ENCODE measurements around the gene PTGS2. TPM values are rescaled to one million over a fixed set of nuclear protein-coding genes. Genes with fewer than 3 reads are reported as not detected.

Gene PTGS2
- total and polyA plus RNA-seq, 10 of the 15 experiments (the other 5 are each of a cell fraction or from before 2014, with no cell fraction given), result 0.04 to 0.12 (median 0.08) TPM; not detected in 4

DNA sequence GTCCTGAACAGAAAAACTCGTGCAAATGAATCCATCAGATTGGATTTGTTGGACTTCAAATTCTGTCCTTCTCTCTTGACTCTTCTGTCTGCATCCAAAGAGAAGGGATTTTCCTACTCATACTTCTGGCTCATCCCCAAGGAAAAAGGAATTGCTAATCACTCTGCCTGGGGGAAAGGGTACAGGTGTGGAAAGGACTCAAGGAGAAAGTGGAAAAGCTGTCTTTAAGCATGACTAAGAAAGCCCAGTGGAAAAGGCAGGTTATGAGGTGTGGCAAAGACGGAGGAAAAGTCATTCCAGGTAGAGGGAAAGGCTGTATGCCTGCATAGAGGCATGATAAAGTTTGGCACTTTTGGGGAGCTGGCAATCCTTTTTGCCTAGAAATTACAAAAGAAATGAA lies 43.4 kb downstream of the PTGS2 start (continued):
- TF ChIP-seq E2F8 (IDR thresholded peaks at IDR 0.05; ENCODE audit: low read depth, partially characterized antibody) (no peak), RELA (IDR thresholded peaks at IDR 0.05; ENCODE audit: borderline replicate concordance, partially characterized antibody) (no peak), SREBF2 (IDR thresholded peaks at IDR 0.05; ENCODE audit: low read length) (no peak), RCOR1 (conservative IDR thresholded peaks at IDR 0.05; ENCODE audit: low read depth, low read length) (no peak), POU2F2 (IDR thresholded peaks at IDR 0.05; ENCODE audit: borderline replicate concordance, low read depth, low read length) (no peak), ZNF207 (IDR thresholded peaks at IDR 0.05; ENCODE audit: borderline replicate concordance) (no peak)

DNA sequence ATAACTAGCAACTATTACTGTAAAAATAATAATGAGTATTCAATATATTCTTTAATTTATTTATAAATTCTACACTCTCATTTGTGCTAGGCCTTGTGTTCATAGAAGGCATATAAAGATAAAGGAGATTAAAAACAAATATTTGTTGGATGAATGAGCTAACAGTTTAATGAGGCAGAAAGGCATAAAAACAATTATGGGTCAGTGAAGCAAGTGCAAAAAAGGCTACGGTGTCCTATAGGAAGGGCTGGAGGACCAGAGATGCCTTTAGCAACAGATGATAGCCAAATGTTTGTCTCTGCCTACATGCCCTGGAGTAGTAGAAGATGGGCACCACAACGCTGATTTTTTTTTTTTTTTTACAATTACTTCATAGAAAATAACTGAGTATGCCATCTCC lies 45.7 kb downstream of the PTGS2 start:
- CTCF ChIA-PET, result no interaction called here
- Histone ChIP-seq H3K4me2 (ENCODE audit: control insufficient read depth, insufficient read depth) (no peak overlapping the region), H3K36me3 (ENCODE audit: control insufficient read depth in 2 of 2, insufficient read depth in 2 of 2, low read length in 1 of 2) (no peaks in the 10 kb centered on the region), H3K27ac (ENCODE audit: control insufficient read depth, insufficient read depth) (no peak overlapping the region), H3K4me1 (ENCODE audit: control insufficient read depth, insufficient read depth, low read length) (no peaks in the 10 kb centered on the region), H3K9ac (ENCODE audit: control insufficient read depth, insufficient read depth, low read length) (no peak overlapping the region), H3K9me3 (replicated peaks; ENCODE audit: control insufficient read depth, insufficient read depth, low read length) (no peaks in the 10 kb centered on the region), H3K27me3 (replicated peaks in 1 of 2; ENCODE audit: control insufficient read depth in 2 of 2, insufficient read depth in 2 of 2, low read length in 1 of 2) (peaks cover 0 to 1% of the 10 kb centered on the region in 2 experiments; a peak in 1 of 4 replicates), H3K4me3 (no peak overlapping the region), H2AFZ (ENCODE audit: control insufficient read depth, low read depth, low read length) (no peak overlapping the region), H3K79me2 (ENCODE audit: control insufficient read depth, insufficient read depth, low read length) (no peaks in the 10 kb centered on the region), H4K20me1 (ENCODE audit: control insufficient read depth, insufficient read depth) (no peaks in the 10 kb centered on the region)
- WGBS (ENCODE audit: insufficient coverage, insufficient replicate concordance, low lambda C conversion rate, missing lambda C conversion rate), result 15% methylated on average over 2 of the region's 2 CpGs
- no peak for FAIRE-seq
- no TSS peak for BruUV-seq (replicated peaks)
- RAD21 ChIA-PET (ENCODE audit: unreplicated experiment), result no interaction called here
- no peak for ATAC-seq
- in situ Hi-C loops (cut with MboI) (no loop called here), intact Hi-C loops (cut with micrococcal nuclease; ENCODE audit: unreplicated experiment) (no loop called here)
- DNase-seq (ENCODE audit: low read depth, low spot score), result no peak
- POLR2A ChIA-PET, result interaction anchor here (0.5 to 1.0 kb wide), 2 partner anchors 10 to 21 kb away, joined by 5 to 11 read pairs; no protein-coding TSS in a partner anchor
- SMC1A ChIA-PET (ENCODE audit: uncharacterized antibody, unreplicated experiment), result no interaction called here
- TF ChIP-seq JUND (IDR thresholded peaks at IDR 0.05; ENCODE audit: low read depth, low read length) (no peak), HCFC1 (IDR thresholded peaks at IDR 0.05; ENCODE audit: low read length) (no peak), STAT1 (conservative IDR thresholded peaks at IDR 0.05) (no peak), TCF12 (IDR thresholded peaks at IDR 0.05; ENCODE audit: low read depth, low read length) (no peak)
- TF ChIP-seq, protein P1, sequence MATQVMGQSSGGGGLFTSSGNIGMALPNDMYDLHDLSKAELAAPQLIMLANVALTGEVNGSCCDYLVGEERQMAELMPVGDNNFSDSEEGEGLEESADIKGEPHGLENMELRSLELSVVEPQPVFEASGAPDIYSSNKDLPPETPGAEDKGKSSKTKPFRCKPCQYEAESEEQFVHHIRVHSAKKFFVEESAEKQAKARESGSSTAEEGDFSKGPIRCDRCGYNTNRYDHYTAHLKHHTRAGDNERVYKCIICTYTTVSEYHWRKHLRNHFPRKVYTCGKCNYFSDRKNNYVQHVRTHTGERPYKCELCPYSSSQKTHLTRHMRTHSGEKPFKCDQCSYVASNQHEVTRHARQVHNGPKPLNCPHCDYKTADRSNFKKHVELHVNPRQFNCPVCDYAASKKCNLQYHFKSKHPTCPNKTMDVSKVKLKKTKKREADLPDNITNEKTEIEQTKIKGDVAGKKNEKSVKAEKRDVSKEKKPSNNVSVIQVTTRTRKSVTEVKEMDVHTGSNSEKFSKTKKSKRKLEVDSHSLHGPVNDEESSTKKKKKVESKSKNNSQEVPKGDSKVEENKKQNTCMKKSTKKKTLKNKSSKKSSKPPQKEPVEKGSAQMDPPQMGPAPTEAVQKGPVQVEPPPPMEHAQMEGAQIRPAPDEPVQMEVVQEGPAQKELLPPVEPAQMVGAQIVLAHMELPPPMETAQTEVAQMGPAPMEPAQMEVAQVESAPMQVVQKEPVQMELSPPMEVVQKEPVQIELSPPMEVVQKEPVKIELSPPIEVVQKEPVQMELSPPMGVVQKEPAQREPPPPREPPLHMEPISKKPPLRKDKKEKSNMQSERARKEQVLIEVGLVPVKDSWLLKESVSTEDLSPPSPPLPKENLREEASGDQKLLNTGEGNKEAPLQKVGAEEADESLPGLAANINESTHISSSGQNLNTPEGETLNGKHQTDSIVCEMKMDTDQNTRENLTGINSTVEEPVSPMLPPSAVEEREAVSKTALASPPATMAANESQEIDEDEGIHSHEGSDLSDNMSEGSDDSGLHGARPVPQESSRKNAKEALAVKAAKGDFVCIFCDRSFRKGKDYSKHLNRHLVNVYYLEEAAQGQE (IDR thresholded peaks at IDR 0.05; ENCODE audit: low read depth, low read length), result no peak
- TF ChIP-seq, protein P2, sequence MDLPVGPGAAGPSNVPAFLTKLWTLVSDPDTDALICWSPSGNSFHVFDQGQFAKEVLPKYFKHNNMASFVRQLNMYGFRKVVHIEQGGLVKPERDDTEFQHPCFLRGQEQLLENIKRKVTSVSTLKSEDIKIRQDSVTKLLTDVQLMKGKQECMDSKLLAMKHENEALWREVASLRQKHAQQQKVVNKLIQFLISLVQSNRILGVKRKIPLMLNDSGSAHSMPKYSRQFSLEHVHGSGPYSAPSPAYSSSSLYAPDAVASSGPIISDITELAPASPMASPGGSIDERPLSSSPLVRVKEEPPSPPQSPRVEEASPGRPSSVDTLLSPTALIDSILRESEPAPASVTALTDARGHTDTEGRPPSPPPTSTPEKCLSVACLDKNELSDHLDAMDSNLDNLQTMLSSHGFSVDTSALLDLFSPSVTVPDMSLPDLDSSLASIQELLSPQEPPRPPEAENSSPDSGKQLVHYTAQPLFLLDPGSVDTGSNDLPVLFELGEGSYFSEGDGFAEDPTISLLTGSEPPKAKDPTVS (IDR thresholded peaks at IDR 0.05; ENCODE audit: low read depth, low read length), result no peak
- TF ChIP-seq, protein P3, sequence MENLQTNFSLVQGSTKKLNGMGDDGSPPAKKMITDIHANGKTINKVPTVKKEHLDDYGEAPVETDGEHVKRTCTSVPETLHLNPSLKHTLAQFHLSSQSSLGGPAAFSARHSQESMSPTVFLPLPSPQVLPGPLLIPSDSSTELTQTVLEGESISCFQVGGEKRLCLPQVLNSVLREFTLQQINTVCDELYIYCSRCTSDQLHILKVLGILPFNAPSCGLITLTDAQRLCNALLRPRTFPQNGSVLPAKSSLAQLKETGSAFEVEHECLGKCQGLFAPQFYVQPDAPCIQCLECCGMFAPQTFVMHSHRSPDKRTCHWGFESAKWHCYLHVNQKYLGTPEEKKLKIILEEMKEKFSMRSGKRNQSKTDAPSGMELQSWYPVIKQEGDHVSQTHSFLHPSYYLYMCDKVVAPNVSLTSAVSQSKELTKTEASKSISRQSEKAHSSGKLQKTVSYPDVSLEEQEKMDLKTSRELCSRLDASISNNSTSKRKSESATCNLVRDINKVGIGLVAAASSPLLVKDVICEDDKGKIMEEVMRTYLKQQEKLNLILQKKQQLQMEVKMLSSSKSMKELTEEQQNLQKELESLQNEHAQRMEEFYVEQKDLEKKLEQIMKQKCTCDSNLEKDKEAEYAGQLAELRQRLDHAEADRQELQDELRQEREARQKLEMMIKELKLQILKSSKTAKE (IDR thresholded peaks at IDR 0.05; ENCODE audit: low read depth, poor library complexity, severe bottlenecking), result no peak
